H9 (cell line): ENCODE measurements around the gene PTPN3. TPM values are rescaled to one million over a fixed set of nuclear protein-coding genes. Genes with fewer than 3 reads are reported as not detected.

ENCODE experiments used
- DNase-seq: peaks from one replicate; pipeline ENCODE4 v3.0.0-alpha.2; 2017
- H2AFZ ChIP-seq: one replicate; pipeline ENCODE4 v1.6.1; 2013; ENCODE audit warnings: mild to moderate bottlenecking, low read length, control low read depth, moderate library complexity
- H2AK5ac ChIP-seq: 2 replicates; pipeline ENCODE4 v1.6.1; 2013; ENCODE audit warnings: low read length, control low read depth, mixed read lengths; ENCODE audit not compliant: insufficient read length
- H2BK120ac ChIP-seq: one replicate; pipeline ENCODE4 v1.6.1; 2013; ENCODE audit warnings: low read depth, mild to moderate bottlenecking, low read length, control low read depth, inconsistent platforms; ENCODE audit not compliant: poor library complexity, severe bottlenecking
- H2BK12ac ChIP-seq: 2 replicates; pipeline ENCODE4 v1.6.1; 2013; ENCODE audit warnings: low read length, control low read depth, mixed read lengths, low read depth; ENCODE audit not compliant: insufficient read length
- H2BK15ac ChIP-seq: 2 replicates; pipeline ENCODE4 v1.6.1; 2013; ENCODE audit warnings: low read depth, low read length, control low read depth
- H2BK20ac ChIP-seq: one replicate; pipeline ENCODE4 v1.6.1; 2013; ENCODE audit warnings: low read depth, mild to moderate bottlenecking, low read length, control low read depth, inconsistent platforms; ENCODE audit not compliant: poor library complexity, severe bottlenecking
- H2BK5ac ChIP-seq: 2 replicates; pipeline ENCODE4 v1.6.1; 2013; ENCODE audit warnings: low read length, control low read depth, mixed read lengths; ENCODE audit not compliant: insufficient read length
- H3K14ac ChIP-seq: 2 replicates; pipeline ENCODE4 v1.6.1; 2013; ENCODE audit warnings: low read length, control low read depth; ENCODE audit not compliant: insufficient read depth
- H3K18ac ChIP-seq: 2 replicates; pipeline ENCODE4 v1.6.1; 2013; ENCODE audit warnings: low read depth, mild to moderate bottlenecking, mixed read lengths, low read length, control low read depth; ENCODE audit not compliant: insufficient read length
- H3K23ac ChIP-seq: 2 replicates; pipeline ENCODE4 v1.6.1; 2013; ENCODE audit warnings: low read length, control low read depth, mixed read lengths, low read depth; ENCODE audit not compliant: insufficient read length
- H3K23me2 ChIP-seq: 2 replicates; pipeline ENCODE4 v1.6.1; 2013; ENCODE audit warnings: low read depth, mild to moderate bottlenecking, mixed read lengths, low read length, control low read depth; ENCODE audit not compliant: insufficient read length, poor library complexity, severe bottlenecking
- H3K27ac ChIP-seq: 2 replicates; pipeline ENCODE4 v1.5.1; 2013; ENCODE audit warnings: low read length, control low read depth, mixed read lengths, low read depth; ENCODE audit not compliant: insufficient read length
- H3K27me3 ChIP-seq: 2 replicates; pipeline ENCODE4 v1.6.1; 2013; ENCODE audit warnings: low read length, control low read depth, inconsistent platforms; ENCODE audit not compliant: insufficient read depth
- H3K4ac ChIP-seq: 2 replicates; pipeline ENCODE4 v1.6.1; 2013; ENCODE audit warnings: low read depth, mild to moderate bottlenecking, control low read depth, inconsistent platforms, low read length, moderate library complexity
- H3K4me1 ChIP-seq: 2 replicates; pipeline ENCODE4 v1.6.1; 2013; ENCODE audit warnings: low read length, control low read depth, inconsistent platforms; ENCODE audit not compliant: insufficient read depth
- H3K4me2 ChIP-seq: 2 replicates; pipeline ENCODE4 v1.6.1; 2013; ENCODE audit warnings: low read length, control low read depth, mixed read lengths; ENCODE audit not compliant: insufficient read length, insufficient read depth
- H3K56ac ChIP-seq: 2 replicates; pipeline ENCODE4 v1.6.1; 2013; ENCODE audit warnings: low read depth, mild to moderate bottlenecking, mixed read lengths, low read length, control low read depth; ENCODE audit not compliant: insufficient read length
- H3K79me1 ChIP-seq: 2 replicates; pipeline ENCODE4 v1.6.1; 2013; ENCODE audit warnings: low read depth, mild to moderate bottlenecking, moderate library complexity, low read length, control low read depth, inconsistent platforms; ENCODE audit not compliant: insufficient read depth, poor library complexity, severe bottlenecking
- H3K79me2 ChIP-seq: 2 replicates; pipeline ENCODE4 v1.6.1; 2013; ENCODE audit warnings: low read length, control low read depth, inconsistent platforms; ENCODE audit not compliant: insufficient read depth
- H3K9ac ChIP-seq: 2 replicates; pipeline ENCODE4 v1.6.1; 2013; ENCODE audit warnings: low read length, control low read depth, mixed read lengths; ENCODE audit not compliant: insufficient read length; ENCODE audit errors: extremely low read depth
- H3K9me3 ChIP-seq: one replicate; pipeline ENCODE4 v1.6.1; 2013; ENCODE audit warnings: low read depth, low read length, inconsistent platforms; ENCODE audit not compliant: control insufficient read depth
- H3T11ph ChIP-seq: one replicate; pipeline ENCODE4 v1.6.1; 2013; ENCODE audit warnings: mild to moderate bottlenecking, low read length, control low read depth, inconsistent platforms
- H4K20me1 ChIP-seq: one replicate; pipeline ENCODE4 v1.6.1; 2013; ENCODE audit not compliant: control insufficient read depth, insufficient read length, insufficient read depth
- H4K5ac ChIP-seq: 2 replicates; pipeline ENCODE4 v1.6.1; 2013; ENCODE audit warnings: low read depth, mild to moderate bottlenecking, mixed read lengths, low read length, control low read depth; ENCODE audit not compliant: insufficient read length
- H4K8ac ChIP-seq: replicated peaks from 2 replicates; pipeline ENCODE4 v1.6.1; 2013; ENCODE audit warnings: low read length, control low read depth, mixed read lengths, low read depth; ENCODE audit not compliant: insufficient read length
- H4K91ac ChIP-seq: 2 replicates; pipeline ENCODE4 v1.6.1; 2013; ENCODE audit warnings: low read depth, mild to moderate bottlenecking, moderate library complexity, mixed read lengths, low read length, control low read depth; ENCODE audit not compliant: insufficient read length
- H3K27ac Mint-ChIP-seq, 3 experiments: 2 replicates in 2 of 3; 3 replicates in 1 of 3; pipeline ENCODE4 v1.8.0; 2020 to 2021; ENCODE audit warnings: mixed read lengths in 3 of 3, mild to moderate bottlenecking in 1 of 3, moderate library complexity in 1 of 3
- H3K27me3 Mint-ChIP-seq: 2 replicates; pipeline ENCODE4 v1.8.0; 2021; ENCODE audit warnings: low read depth, mild to moderate bottlenecking, moderate library complexity, mixed read lengths
- H3K36me3 Mint-ChIP-seq, 3 experiments: 2 replicates in 2 of 3; 3 replicates in 1 of 3; pipeline ENCODE4 v1.8.0; 2020 to 2021; ENCODE audit warnings: low read depth in 3 of 3, mixed read lengths in 3 of 3; ENCODE audit not compliant: insufficient read depth in 1 of 3
- H3K4me1 Mint-ChIP-seq, 2 experiments: 2 replicates each; pipeline ENCODE4 v1.8.0; 2020; ENCODE audit warnings: mixed read lengths in 2 of 2
- H3K4me3 Mint-ChIP-seq, 2 experiments: 2 replicates in 1 of 2; 3 replicates in 1 of 2; pipeline ENCODE4 v1.8.0; 2020 to 2021; ENCODE audit warnings: mild to moderate bottlenecking in 2 of 2, mixed read lengths in 2 of 2, moderate library complexity in 1 of 2
- H3K9me3 Mint-ChIP-seq, 2 experiments: 2 replicates in 1 of 2; 3 replicates in 1 of 2; pipeline ENCODE4 v1.8.0; 2020; ENCODE audit warnings: mild to moderate bottlenecking in 2 of 2, mixed read lengths in 2 of 2, moderate library complexity in 1 of 2
- WGBS: extraction: QIAGEN DNeasy Blood & Tissue Kit; methylation state at CpG from one replicate; pipeline ENCODE4 v1.1.7; 2013; ENCODE audit warnings: missing lambda C conversion rate, low lambda C conversion rate, mixed read lengths; ENCODE audit not compliant: insufficient read length; ENCODE audit errors: extremely low coverage; 5-methylcytosine and 5-hydroxymethylcytosine counted together
- total RNA-seq: library from RNA; stranded (reverse); gene quantifications from 2 replicates; pipeline ENCODE4 v1.2.1, GENCODE V29; 2021
- TF ChIP-seq, protein P1 (sequence below): fragments of 200-600 bp; sonication (generic); conservative IDR thresholded peaks from 3 replicates; pipeline ENCODE4 v1.8.0; 2021; ENCODE audit warnings: antibody characterized with exemption, mild to moderate bottlenecking

The PTPN3 gene
- total RNA-seq, 1 experiment from 2014 or later = 2.6 TPM

DNA sequence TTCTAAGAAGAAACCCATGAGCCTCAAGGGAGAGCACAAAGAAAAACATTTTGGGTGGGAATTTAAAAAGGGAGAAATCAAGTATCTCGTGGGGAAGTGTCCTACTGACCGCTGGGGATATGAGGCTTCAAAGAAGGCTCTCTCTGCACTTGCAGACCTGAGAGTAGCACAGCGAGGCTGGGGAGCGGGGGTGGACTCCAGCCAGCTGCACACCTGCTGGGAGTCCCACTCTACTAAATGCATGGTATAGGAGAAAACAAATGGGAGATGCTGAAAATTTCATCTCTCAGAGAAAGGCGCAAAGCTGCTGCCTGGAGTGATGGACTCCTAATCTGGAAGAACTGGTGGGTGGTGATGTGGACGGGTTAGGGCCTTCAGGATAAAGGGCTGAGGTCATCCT is 110.3 kb downstream of the PTPN3 start:
- Histone ChIP-seq H4K20me1 (no peaks in the 10 kb centered on the region), H2BK120ac (no peak overlapping the region), H4K91ac (no peak overlapping the region), H3K79me1 (no peaks in the 10 kb centered on the region), H3K18ac (no peak overlapping the region), H3K23me2 (no peaks in the 10 kb centered on the region), H2BK5ac (no peak overlapping the region), H3K56ac (no peak overlapping the region), H2BK20ac (no peak overlapping the region), H3K4me1 (no peaks in the 10 kb centered on the region), H4K8ac (no peak overlapping the region), H2AK5ac (no peak overlapping the region), H4K5ac (no peak overlapping the region), H3K9ac (no peak overlapping the region), H2BK12ac (no peak overlapping the region), H3K4ac (no peak overlapping the region), H3K14ac (no peak overlapping the region), H2BK15ac (no peak overlapping the region), H3K23ac (no peak overlapping the region), H2AFZ (no peak overlapping the region), H3T11ph (no peak overlapping the region), H3K79me2 (no peaks in the 10 kb centered on the region), H3K27ac (no peak overlapping the region), H3K4me2 (no peak overlapping the region), H3K9me3 (no peaks in the 10 kb centered on the region), H3K27me3 (no peaks in the 10 kb centered on the region)
- DNase-seq = no peak
- Mint-ChIP-seq H3K4me1 (peaks cover 7 to 13% of the 10 kb centered on the region in 2 experiments), H3K4me3 (no peak overlapping the region), H3K27ac (no peak overlapping the region), H3K36me3 (peaks cover 0 to 3% (median 0%) of the 10 kb centered on the region in 3 experiments; a peak in 4 of 7 replicates), H3K27me3 (no peaks in the 10 kb centered on the region), H3K9me3 (no peaks in the 10 kb centered on the region)
- TF ChIP-seq, protein P1, sequence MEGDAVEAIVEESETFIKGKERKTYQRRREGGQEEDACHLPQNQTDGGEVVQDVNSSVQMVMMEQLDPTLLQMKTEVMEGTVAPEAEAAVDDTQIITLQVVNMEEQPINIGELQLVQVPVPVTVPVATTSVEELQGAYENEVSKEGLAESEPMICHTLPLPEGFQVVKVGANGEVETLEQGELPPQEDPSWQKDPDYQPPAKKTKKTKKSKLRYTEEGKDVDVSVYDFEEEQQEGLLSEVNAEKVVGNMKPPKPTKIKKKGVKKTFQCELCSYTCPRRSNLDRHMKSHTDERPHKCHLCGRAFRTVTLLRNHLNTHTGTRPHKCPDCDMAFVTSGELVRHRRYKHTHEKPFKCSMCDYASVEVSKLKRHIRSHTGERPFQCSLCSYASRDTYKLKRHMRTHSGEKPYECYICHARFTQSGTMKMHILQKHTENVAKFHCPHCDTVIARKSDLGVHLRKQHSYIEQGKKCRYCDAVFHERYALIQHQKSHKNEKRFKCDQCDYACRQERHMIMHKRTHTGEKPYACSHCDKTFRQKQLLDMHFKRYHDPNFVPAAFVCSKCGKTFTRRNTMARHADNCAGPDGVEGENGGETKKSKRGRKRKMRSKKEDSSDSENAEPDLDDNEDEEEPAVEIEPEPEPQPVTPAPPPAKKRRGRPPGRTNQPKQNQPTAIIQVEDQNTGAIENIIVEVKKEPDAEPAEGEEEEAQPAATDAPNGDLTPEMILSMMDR = no peak
- WGBS = no CpG with 5 or more reads among the region's 6 CpGs
